Heart right ventricle (tissue), 16 donors: ENCODE data around the gene DRAP1. TPM values are rescaled to one million over a fixed set of nuclear protein-coding genes. Genes with fewer than 3 reads are reported as not detected.

Experiments
- ATAC-seq, 8 donors: fragments of 200-7000 bp; cut with Tn5 transposase; one replicate each; pipeline ENCODE4 v1.9.1; 2020; ENCODE audit warnings: mild to moderate bottlenecking in 8 of 8, moderate library complexity in 8 of 8, moderate number of reproducible peaks in 1 of 8
- DNase-seq, 2 donors: peaks; one replicate each; pipeline ENCODE4 v3.0.0-alpha.2; 2020
- H3K27ac ChIP-seq, 10 donors: fragments of 200-600 bp; sonication (generic) in 2 of 10; one replicate each; pipeline versions ENCODE4 v1.5.0 to v1.8.0; 2020 to 2022; ENCODE audit warnings: mild to moderate bottlenecking in 3 of 10
- H3K27me3 ChIP-seq, 7 donors: fragments of 200-600 bp; one replicate each; pipeline ENCODE4 v1.8.0; 2021 to 2022; ENCODE audit warnings: mild to moderate bottlenecking in 2 of 7
- H3K36me3 ChIP-seq, 9 donors: fragments of 200-600 bp; sonication (generic) in 1 of 9; one replicate each; pipeline versions ENCODE4 v1.5.0 to v1.8.0; 2020 to 2022; ENCODE audit warnings: mild to moderate bottlenecking in 2 of 9
- H3K4me1 ChIP-seq, 9 donors: fragments of 200-600 bp; sonication (generic) in 1 of 9; one replicate each; pipeline versions ENCODE4 v1.5.0 to v1.8.0; 2020 to 2022; ENCODE audit warnings: mild to moderate bottlenecking in 4 of 9
- H3K4me3 ChIP-seq, 10 donors: fragments of 200-600 bp; sonication (generic) in 2 of 10; one replicate each; pipeline versions ENCODE4 v1.5.0 to v1.8.0; 2020 to 2022; ENCODE audit warnings: mild to moderate bottlenecking in 7 of 10, moderate library complexity in 2 of 10
- H3K9me3 ChIP-seq, 11 donors: fragments of 200-600 bp in 10 of 11; sonication (generic) in 2 of 11; one replicate each; pipeline versions ENCODE4 v1.5.0 to v1.8.0; 2013 to 2022; ENCODE audit warnings: mild to moderate bottlenecking in 2 of 11, control low read depth in 1 of 11, moderate library complexity in 1 of 11
- CTCF ChIP-seq, 9 donors: fragments of 200-600 bp; sonication (generic) in 2 of 9; IDR thresholded peaks; one replicate each; pipeline versions ENCODE4 v1.5.0 to v1.8.0; 2021 to 2022; ENCODE audit warnings: antibody characterized with exemption in 9 of 9, mild to moderate bottlenecking in 5 of 9, moderate library complexity in 1 of 9
- WGBS, 2 donors: extraction: QIAGEN DNeasy Blood & Tissue Kit; methylation state at CpG; one replicate each; pipeline ENCODE4 v1.1.7; 2013; ENCODE audit warnings: inconsistent platforms in 1 of 2; 5-methylcytosine and 5-hydroxymethylcytosine counted together
- intact Hi-C, 10 donors: fragments of 100-400 bp; cut with DNase I; formaldehyde crosslinking; loops; one replicate each; pipeline versions ENCODE4 v1.11.1 to v1.14.2; 2022
- polyA plus RNA-seq, 2 donors: library from polyadenylated mRNA; stranded (reverse); fragments of 200-250 nt; gene quantifications; one replicate each; pipeline ENCODE4 v1.2.3, GENCODE V29; 2013
- total RNA-seq, 10 donors: library from RNA; stranded (reverse); fragmentation: NEBNext Ultra II Directional in 3 of 10; extraction: Animal tissue kit (Norgen Biotek cat#: 25700) in 3 of 10; gene quantifications; one replicate each; pipeline versions ENCODE4 v1.2.1 to v1.2.4, GENCODE V29; 2021 to 2023
- donor health status: Arrhythmogenic right ventricular cardiomyopathy.
- donor health status: ischemic (EF 13 %, LVEDD 7.1; RV severe dilation, severe dysfunction).
- donor health status: healthy with polysubstance abuse.
- donor health status: DM: no; HTN: yes; CAD: no.
- donor health status: DM: no; HTN: no; CAD: no.
- donor health status: ischemic (EF 25% LVEDD 6.9; RV normal size, moderate dysfunction).
- donor health status: ischemic (EF 25% LVEDD 5.7; RV mildly dilated, moderate dysfunction).
- donor health status: healthy.
- donor health status: DM: yes; HTN: yes; CAD: no.
- donor health status: Ischemic cardiomyopathy.
- donor health status: ischemic (EF 35%, LVEDD 5.7; RV mildly dilated, moderate dysfunction).
- donor health status: nonischemic (EF 11% LVEDD 7.7; RV severe dilation, severe dysfunction).
- donor health status: DM: yes; HTN: yes; CAD: no.
- donor health status: PGD.
- donor health status: ischemic (EF 29% LVEDD 5.4; RV normal size, mild dysfunction).
- donor health status: nonischemic (EF 23%, LVEDD 6.1; RV moderate dilation, normal function).

DRAP1 gene
- total and polyA plus RNA-seq, 12 donors: 69.4 to 210 (median 98.8) TPM

- Histone ChIP-seq H3K27ac (peak overlapping the region in 9 of 10 donors; percentile 91 to 100 (median 98)), H3K27me3 (no peaks in the 10 kb centered on the region), H3K4me1 (peaks cover 16 to 64% (median 51%) of the 10 kb centered on the region in 9 donors), H3K4me3 (peak overlapping the region; percentile 48 to 98 (median 76)), H3K36me3 (peaks cover 0 to 44% (median 17%) of the 10 kb centered on the region in 9 donors), H3K9me3 (no peaks in the 10 kb centered on the region)
- TF ChIP-seq CTCF (IDR thresholded peaks at IDR 0.05): no peak
- ATAC-seq: no peak
- WGBS, 2 donors: 3 to 4% methylated on average over 23 of the region's 23 CpGs
- DNase-seq: no peak
- intact Hi-C loops: loop anchor here in 7 of 10 donors (1.0 to 10.0 kb wide), 9 partner anchors 15 to 173 kb away; partner anchors contain the start of genes SART1 (in 6 of the 7), C11orf68 (in 4 of the 7), DRAP1 (in 4 of the 7) and CFL1 (in 2 of the 7)
Observed at GRCh38 chr11:65887723-65888162, 31.5 kb upstream of the DRAP1 start.

GRCh38 chr11:65888163-65888814, 30.9 kb upstream of the DRAP1 start, which contains the start of gene FIBP:
Gene FIBP, minus strand, starts transcription at chr11:65888471. Its CDS starts 53 bp downstream, at chr11:65888418.
- Histone ChIP-seq H3K27me3 (no peaks in the 10 kb centered on the region), H3K36me3 (peaks cover 0 to 38% (median 16%) of the 10 kb centered on the region in 9 donors), H3K4me3 (peak within 1 kb of the TSS; percentile 48 to 98 (median 76)), H3K27ac (peak within 1 kb of the TSS; percentile 91 to 100 (median 98)), H3K4me1 (peaks cover 20 to 70% (median 57%) of the 10 kb centered on the region in 9 donors), H3K9me3 (no peaks in the 10 kb centered on the region)
- TF ChIP-seq CTCF (IDR thresholded peaks at IDR 0.05): peak; percentile 81 to 93 (median 88)
- intact Hi-C loops: loop anchor here in 7 of 10 donors (1.0 to 10.0 kb wide), 9 partner anchors 15 to 173 kb away; partner anchors contain the start of genes SART1 (in 6 of the 7), C11orf68 (in 4 of the 7), DRAP1 (in 4 of the 7) and CFL1 (in 2 of the 7)
- 0 to 1% methylated on average over 53 to 56 of the region's 57 CpGs for WGBS, 2 donors
- peak; percentile 98 for DNase-seq
- ATAC-seq: peak; percentile 82 to 90 (median 87)

- intact Hi-C loops: loop anchor here in 1 of 10 donors (2.0 kb wide), 1 partner anchor 28 kb away; the partner anchor contains the start of genes C11orf68 and DRAP1
- ATAC-seq: peak; percentile 74 to 86 (median 81)
Observed at GRCh38 chr11:65890324-65891218, 28.7 kb upstream of the DRAP1 start, which contains the start of gene CCDC85B. Gene CCDC85B, plus strand, starts transcription at chr11:65890673. Its CDS starts 111 bp downstream, at chr11:65890784.

More at GRCh38 chr11:65890324-65891218, 28.7 kb upstream of the DRAP1 start, which contains the start of gene CCDC85B:
- peak within 1 kb of the TSS; percentile 91 to 100 (median 98) for H3K27ac ChIP-seq
- no peaks in the 10 kb centered on the region for H3K27me3 ChIP-seq
- H3K4me3 ChIP-seq: peak within 1 kb of the TSS; percentile 66 to 98 (median 86)
- peak in 4 of 9 donors; percentile 12 to 23 (median 14) for TF ChIP-seq CTCF (IDR thresholded peaks at IDR 0.05)
- 0% methylated on average over 88 to 94 of the region's 94 CpGs for WGBS, 2 donors
- H3K4me1 ChIP-seq: peaks cover 22 to 75% (median 65%) of the 10 kb centered on the region in 9 donors
- peak; percentile 98 to 99 for DNase-seq
- H3K36me3 ChIP-seq: peaks cover 0 to 17% (median 0%) of the 10 kb centered on the region in 9 donors
- H3K9me3 ChIP-seq: no peaks in the 10 kb centered on the region
